DMS53 treated with DMSO at 0.1 percent for 48 hours (cell line): Measurements from ENCODE around the gene LOXHD1.

ENCODE experiments used
- DNase-seq: peaks from one replicate; lab custom pipeline; 2025; ENCODE audit not compliant: unreplicated experiment; lab: John Stamatoyannopoulos, UW

LOXHD1 gene

GRCh38 chr18:46672062-46672970 is 15.3 kb upstream of the LOXHD1 start:
- DNase-seq = no peak

GRCh38 chr18:46668694-46669093 is 11.7 kb upstream of the LOXHD1 start:
- no peak for DNase-seq

- DNase-seq = no peak
These were observed 11.1 kb upstream of the LOXHD1 start for GRCh38 chr18:46668135-46668534.

- no peak for DNase-seq
These were observed 6.5 kb upstream of the LOXHD1 start for GRCh38 chr18:46663539-46663938.

- DNase-seq = no peak
These were observed 4.1 kb upstream of the LOXHD1 start for GRCh38 chr18:46660957-46661749.

- no peak for DNase-seq
These were observed 2.5 kb upstream of the LOXHD1 start for GRCh38 chr18:46659484-46659883.

GRCh38 chr18:46656326-46657114 is 500 bp downstream of the LOXHD1 start:
- no peak for DNase-seq

- no peak for DNase-seq
These were observed 4.6 kb downstream of the LOXHD1 start for GRCh38 chr18:46652372-46652771.

- no peak for DNase-seq
These were observed 6.3 kb downstream of the LOXHD1 start for GRCh38 chr18:46650681-46651080.

- DNase-seq = no peak
These were observed 7.8 kb downstream of the LOXHD1 start for GRCh38 chr18:46649071-46649862.

- DNase-seq = no peak
These were observed 10.6 kb downstream of the LOXHD1 start for GRCh38 chr18:46646468-46646867.

- no peak for DNase-seq
These were observed 14.5 kb downstream of the LOXHD1 start for GRCh38 chr18:46642561-46642960.

GRCh38 chr18:46641917-46642316 is 15.1 kb downstream of the LOXHD1 start:
- no peak for DNase-seq

- DNase-seq = no peak
These were observed 17.6 kb downstream of the LOXHD1 start for GRCh38 chr18:46639386-46639785.

- DNase-seq = no peak
These were observed 20.9 kb downstream of the LOXHD1 start for GRCh38 chr18:46636040-46636630.

GRCh38 chr18:46632401-46633071 is 24.5 kb downstream of the LOXHD1 start:
- DNase-seq = no peak

GRCh38 chr18:46630991-46631390 is 26.0 kb downstream of the LOXHD1 start:
- DNase-seq = no peak

- DNase-seq = no peak
These were observed 26.9 kb downstream of the LOXHD1 start for GRCh38 chr18:46630160-46630559.

GRCh38 chr18:46629361-46629760 is 27.7 kb downstream of the LOXHD1 start:
- no peak for DNase-seq

GRCh38 chr18:46628206-46628605 is 28.8 kb downstream of the LOXHD1 start:
- no peak for DNase-seq
